Endothelial cell of umbilical vein (primary cell): ENCODE data around the gene SIM2. TPM values are rescaled to one million over a fixed set of nuclear protein-coding genes. Genes with fewer than 3 reads are reported as not detected.

Experiments
- BruUV-seq: library from RNA; stranded (reverse); fragments of 400-500 nt; replicated peaks from 2 replicates; lab custom pipeline; 2021; lab: Mats Ljungman, UMichigan
- CTCF ChIA-PET: fragments of 300-600, 350-600 bp; sonication (Branson Sonifier 250); formaldehyde crosslinking; loops from one replicate; lab custom pipeline; 2021; ENCODE audit warnings: antibody characterized with exemption, inconsistent platforms; lab: Charles Lee
- POLR2A ChIA-PET: fragments of 300-600, 350-600 bp; sonication (Branson Sonifier 250); formaldehyde crosslinking; loops from one replicate; lab custom pipeline; 2021; ENCODE audit warnings: antibody characterized with exemption, inconsistent platforms; lab: Charles Lee
- DNase-seq: peaks from one replicate; pipeline ENCODE4 v3.0.0-alpha.2; 2011; ENCODE audit warnings: low read depth, low spot score
- FAIRE-seq: peaks from 2 replicates; lab custom pipeline; 2011; peaks lifted over from hg19 to GRCh38; lab: Jason Lieb, UNC
- H2AFZ ChIP-seq: 2 replicates; pipeline ENCODE4 v1.6.0; 2012; ENCODE audit warnings: low read depth, low read length, control low read depth, inconsistent platforms
- H3K27ac ChIP-seq: 2 replicates; pipeline ENCODE4 v1.5.1; 2011; ENCODE audit warnings: low read depth, mild to moderate bottlenecking, control low read depth, low read length, moderate library complexity; ENCODE audit not compliant: insufficient read depth
- H3K27me3 ChIP-seq, 2 experiments: 2 replicates each; pipeline versions ENCODE4 v1.6.0 to v1.6.1; 2011; ENCODE audit warnings: low read length in 2 of 2, mixed read lengths in 1 of 2; ENCODE audit not compliant: control insufficient read depth in 2 of 2, insufficient read depth in 2 of 2
- H3K36me3 ChIP-seq, 2 experiments: 2 replicates in 1 of 2; 3 replicates in 1 of 2; pipeline ENCODE4 v1.5.1; 2011; ENCODE audit warnings: low read length in 2 of 2, mild to moderate bottlenecking in 1 of 2, moderate library complexity in 1 of 2; ENCODE audit not compliant: control insufficient read depth in 2 of 2, insufficient read depth in 2 of 2; ENCODE audit errors: extremely low read depth in 1 of 2
- H3K4me1 ChIP-seq: 3 replicates; pipeline ENCODE4 v1.5.1; 2011; ENCODE audit warnings: mild to moderate bottlenecking, low read length; ENCODE audit not compliant: control insufficient read depth, insufficient read depth; ENCODE audit errors: extremely low read depth
- H3K4me2 ChIP-seq: 2 replicates; pipeline ENCODE4 v1.6.1; 2011; ENCODE audit warnings: low read length, control low read depth, mixed read lengths; ENCODE audit not compliant: insufficient read depth
- H3K4me3 ChIP-seq, 3 experiments: fragments of 200-600 bp in 1 of 3; sonication (generic), shearing (Covaris generic) in 1 of 3; replicated peaks in 1 of 3; 2 replicates each; pipeline ENCODE4 v1.5.1; 2011 to 2016; ENCODE audit warnings: control low read depth in 3 of 3, low read length in 3 of 3, mild to moderate bottlenecking in 2 of 3, inconsistent platforms in 1 of 3, low read depth in 1 of 3, moderate library complexity in 1 of 3; ENCODE audit not compliant: insufficient read depth in 1 of 3
- H3K79me2 ChIP-seq: 2 replicates; pipeline ENCODE4 v1.6.0; 2012; ENCODE audit warnings: low read length, inconsistent platforms; ENCODE audit not compliant: control insufficient read depth, insufficient read depth
- H3K9ac ChIP-seq: replicated peaks from 2 replicates; pipeline ENCODE3; 2011; ENCODE audit warnings: low read length, control low read depth; ENCODE audit not compliant: insufficient read depth; ENCODE audit errors: extremely low read depth
- H3K9me1 ChIP-seq: replicated peaks from 3 replicates; pipeline ENCODE4 v1.6.0; 2011; ENCODE audit warnings: mild to moderate bottlenecking, low read length; ENCODE audit not compliant: control insufficient read depth, insufficient read depth; ENCODE audit errors: extremely low read depth
- H3K9me3 ChIP-seq: replicated peaks from 2 replicates; pipeline ENCODE4 v1.5.1; 2012; ENCODE audit warnings: low read length, inconsistent platforms; ENCODE audit not compliant: control insufficient read depth, insufficient read depth
- H4K20me1 ChIP-seq: replicated peaks from 2 replicates; pipeline ENCODE3; 2011; ENCODE audit warnings: mild to moderate bottlenecking, low read length; ENCODE audit not compliant: control insufficient read depth, insufficient read depth; ENCODE audit errors: extremely low read depth
- CTCF ChIP-seq, 2 donors: IDR thresholded peaks; 1 replicate in 1 of 2; 2 replicates in 1 of 2; pipeline ENCODE4 v1.5.1; 2011; ENCODE audit warnings: low read length in 2 of 2, mild to moderate bottlenecking in 2 of 2, moderate library complexity in 2 of 2, control low read depth in 1 of 2, inconsistent platforms in 1 of 2, low read depth in 1 of 2; ENCODE audit not compliant: insufficient read depth in 1 of 2; ENCODE audit errors: extremely low read depth in 1 of 2
- FOS ChIP-seq: IDR thresholded peaks from 2 replicates; pipeline ENCODE4 v1.6.1; 2011; ENCODE audit warnings: mild to moderate bottlenecking, low read length, moderate library complexity, borderline replicate concordance; ENCODE audit not compliant: insufficient read depth
- dilution Hi-C: fragments of 300-500 bp; cut with MboI; formaldehyde crosslinking; loops from one replicate; pipeline ENCODE4 v1.15.0; 2019; ENCODE audit warnings: low sequenced_read_pairs; ENCODE audit not compliant: extremely low pct_ligation_motif_present
- intact Hi-C: fragments of 100-400 bp; cut with micrococcal nuclease; formaldehyde crosslinking; loops from one replicate; pipeline ENCODE4 v1.10.0; 2022
- polyA plus RNA-seq, 4 experiments: library from polyadenylated mRNA; depleted of rRNA in 3 of 4; stranded (reverse) in 3 of 4; unstranded in 1 of 4; fragments of >200 nt; gene quantifications; 2 replicates each; pipeline versions ENCODE4 v1.2.1 to v1.2.3, GENCODE V29; 2011 to 2012; ENCODE audit warnings: missing spikeins in 1 of 4
- total RNA-seq: library from RNA; stranded (reverse); gene quantifications from 2 replicates; pipeline ENCODE4 v1.2.3, GENCODE V29; 2021

The SIM2 gene
- total and polyA plus RNA-seq, 2 donors (not counting 3 experiments of a cell fraction or from before 2014, with no cell fraction given) = not detected

GRCh38 chr21:36661511-36662309 lies 37.2 kb upstream of the SIM2 start:
- no peaks in the 10 kb centered on the region for H3K9me3 ChIP-seq
- POLR2A ChIA-PET = no interaction called here
- H3K27me3 ChIP-seq = peaks cover 16 to 27% of the 10 kb centered on the region in 2 experiments
- FAIRE-seq = peak; percentile 61
- H3K4me3 ChIP-seq = no peak overlapping the region
- H3K27ac ChIP-seq = no peak overlapping the region
- no peaks in the 10 kb centered on the region for H3K9me1 ChIP-seq
- H3K79me2 ChIP-seq = no peaks in the 10 kb centered on the region
- H3K4me1 ChIP-seq = no peaks in the 10 kb centered on the region
- no peaks in the 10 kb centered on the region for H4K20me1 ChIP-seq
- no peak overlapping the region for H3K9ac ChIP-seq
- no peak overlapping the region for H3K4me2 ChIP-seq
- DNase-seq = peak; percentile 41
- CTCF ChIA-PET = interaction anchor here (0.7 to 9.9 kb wide), 12 partner anchors 8 to 273 kb away, joined by 3 to 107 read pairs (median 4); no protein-coding TSS in a partner anchor
- dilution Hi-C loops (no loop called here), intact Hi-C loops (loop anchor here (1.0 kb wide), 2 partner anchors 31 to 266 kb away; no protein-coding TSS in a partner anchor)
- peak; percentile 47 to 51 for TF ChIP-seq CTCF (IDR thresholded peaks at IDR 0.05; ENCODE audit: extremely low read depth in 1 of 2, insufficient read depth in 1 of 2, low read depth in 1 of 2, low read length in 2 of 2)
- no peak for TF ChIP-seq FOS
- H3K36me3 ChIP-seq = no peaks in the 10 kb centered on the region
- no peak overlapping the region for H2AFZ ChIP-seq
- no TSS peak for BruUV-seq
